GM10266 (cell line): Measurements from ENCODE around the gene PRSS22.
A peak's percentile ranks its signal among the peaks of the same experiment; 100 is the strongest.
"Not testable (repeated sequence)": the region's sequence is repeated elsewhere in the genome, so short reads cannot be mapped to it uniquely, and the experiment has no call there.

Experiments used
- DNase-seq: peaks from one replicate; pipeline ENCODE4 v3.0.0; 2012; ENCODE audit errors: extremely low spot score
- CTCF ChIP-seq: IDR thresholded peaks from 2 replicates; pipeline ENCODE4 v1.5.1; 2012; ENCODE audit warnings: mild to moderate bottlenecking, low read depth; ENCODE audit not compliant: control insufficient read depth, insufficient read depth; ENCODE audit errors: missing control alignments

Gene PRSS22

GRCh38 chr16:2857451-2858244, at the start of gene PRSS22:
Gene PRSS22, minus strand, starts transcription at chr16:2858170. Its CDS starts 66 bp downstream, at chr16:2858104.
- peak; percentile 18 for DNase-seq
- no peak for TF ChIP-seq CTCF

GRCh38 chr16:2907084-2907753, 49.2 kb upstream of the PRSS22 start:
- TF ChIP-seq CTCF = peak; percentile 55
- not testable (repeated sequence) for DNase-seq

GRCh38 chr16:2905988-2906387, 48.0 kb upstream of the PRSS22 start:
- TF ChIP-seq CTCF = no peak
- DNase-seq = no peak

- TF ChIP-seq CTCF = no peak
- DNase-seq = peak; percentile 99
Observed at GRCh38 chr16:2905241-2905987, 47.4 kb upstream of the PRSS22 start.

GRCh38 chr16:2904922-2905240, 46.9 kb upstream of the PRSS22 start:
- DNase-seq = no peak
- TF ChIP-seq CTCF = no peak

- DNase-seq = peak; percentile 91
- TF ChIP-seq CTCF = peak; percentile 95
Observed at GRCh38 chr16:2904100-2904921, 46.3 kb upstream of the PRSS22 start.
